HCT116 (cell line): ENCODE measurements around the gene IMMP2L. TPM values are rescaled to one million over a fixed set of nuclear protein-coding genes. Genes with fewer than 3 reads are reported as not detected.

Experiments used
- ATAC-seq: fragments of 200-7000 bp; cut with Tn5 transposase; 2 replicates; pipeline ENCODE4 v1.9.1; 2020; ENCODE audit warnings: mild to moderate bottlenecking, moderate library complexity
- BruUV-seq: library from RNA; stranded (reverse); fragments of 400-500 nt; replicated peaks from 2 replicates; lab custom pipeline; 2021; lab: Mats Ljungman, UMichigan
- CTCF ChIA-PET: fragments of 300-600 bp; sonication (Branson Sonifier 250); formaldehyde crosslinking; loops from one replicate; lab custom pipeline; 2021; ENCODE audit warnings: antibody characterized with exemption; lab: Charles Lee
- POLR2A ChIA-PET: fragments of 300-600, 350-600 bp; sonication (Branson Sonifier 250); formaldehyde crosslinking; loops from one replicate; lab custom pipeline; 2021; ENCODE audit warnings: antibody characterized with exemption; lab: Charles Lee
- RAD21 ChIA-PET, 2 experiments: fragments of 300-600 bp; sonication (Branson Sonifier 250); formaldehyde crosslinking; loops; one replicate each; lab custom pipeline; 2023; ENCODE audit warnings: low total read pairs in 2 of 2; ENCODE audit not compliant: uncharacterized antibody in 2 of 2, unreplicated experiment in 2 of 2, low non-redundant PET in 1 of 2; lab: Charles Lee
- DNase-seq: peaks from one replicate; pipeline ENCODE4 v3.0.0-alpha.2; 2010; ENCODE audit warnings: low read depth, low spot score
- H2AFZ ChIP-seq: fragments of 200-600 bp; shearing (Covaris generic), sonication (generic); 2 replicates; pipeline ENCODE4 v1.6.1; 2017; ENCODE audit warnings: low read depth, mixed run types, mixed read lengths, antibody characterized with exemption, low read length; ENCODE audit not compliant: poor library complexity, severe bottlenecking
- H3K27ac ChIP-seq: 2 replicates; pipeline ENCODE4 v1.5.1; 2012; ENCODE audit warnings: low read depth, low read length
- H3K27me3 ChIP-seq: fragments of 200-600 bp; sonication (generic); 2 replicates; pipeline ENCODE4 v1.6.1; 2016; ENCODE audit warnings: mixed run types, low read length, mixed read lengths; ENCODE audit not compliant: insufficient read depth
- H3K36me3 ChIP-seq, 2 experiments: fragments of 200-500 bp in 1 of 2; fragments of 200-600 bp in 1 of 2; sonication (Bioruptor generic) in 1 of 2; sonication (generic) in 1 of 2; 2 replicates each; pipeline versions ENCODE4 v1.5.1 to v1.6.1; 2014 to 2016; ENCODE audit warnings: low read length in 2 of 2, inconsistent platforms in 1 of 2, mixed read lengths in 1 of 2, mixed run types in 1 of 2; ENCODE audit not compliant: insufficient read depth in 2 of 2, control insufficient read depth in 1 of 2
- H3K4me1 ChIP-seq, 2 experiments: fragments of 200-600 bp in 1 of 2; sonication (generic) in 1 of 2; 2 replicates each; pipeline versions ENCODE4 v1.5.1 to v1.6.1; 2012 to 2017; ENCODE audit warnings: low read length in 2 of 2, inconsistent platforms in 1 of 2, mild to moderate bottlenecking in 1 of 2, mixed read lengths in 1 of 2, mixed run types in 1 of 2, moderate library complexity in 1 of 2; ENCODE audit not compliant: insufficient read depth in 2 of 2, control insufficient read depth in 1 of 2
- H3K4me2 ChIP-seq: fragments of 200-600 bp; sonication (generic); 2 replicates; pipeline ENCODE4 v1.6.1; 2017; ENCODE audit warnings: mixed run types, low read length, mixed read lengths
- H3K4me3 ChIP-seq, 2 experiments: fragments of 200-600 bp in 1 of 2; sonication (generic) in 1 of 2; replicated peaks in 1 of 2; 2 replicates each; pipeline ENCODE4 v1.5.1; 2011 to 2016; ENCODE audit warnings: low read length in 2 of 2, control low read depth in 1 of 2, low read depth in 1 of 2, mild to moderate bottlenecking in 1 of 2, mixed read lengths in 1 of 2, mixed run types in 1 of 2
- H3K79me2 ChIP-seq: fragments of 200-600 bp; sonication (generic); 2 replicates; pipeline ENCODE4 v1.6.1; 2017; ENCODE audit warnings: mild to moderate bottlenecking, mixed run types, low read length, moderate library complexity, mixed read lengths; ENCODE audit not compliant: insufficient read depth
- H3K9ac ChIP-seq: fragments of 200-600 bp; sonication (generic); 2 replicates; pipeline ENCODE4 v1.6.1; 2016; ENCODE audit warnings: low read length, mixed read lengths
- H3K9me2 ChIP-seq: fragments of 200-600 bp; sonication (generic), shearing (Covaris generic); 2 replicates; pipeline ENCODE4 v1.6.1; 2017; ENCODE audit warnings: mixed run types, mild to moderate bottlenecking, moderate library complexity; ENCODE audit not compliant: insufficient read depth
- H3K9me3 ChIP-seq, 2 experiments: fragments of 200-500 bp in 1 of 2; fragments of 200-600 bp in 1 of 2; sonication (Bioruptor generic) in 1 of 2; sonication (generic) in 1 of 2; 2 replicates each; pipeline ENCODE4 v1.6.1; 2014 to 2017; ENCODE audit warnings: low read length in 2 of 2, mixed read lengths in 2 of 2, inconsistent platforms in 1 of 2, low read depth in 1 of 2, mild to moderate bottlenecking in 1 of 2, mixed run types in 1 of 2, moderate library complexity in 1 of 2; ENCODE audit not compliant: control insufficient read depth in 1 of 2, insufficient read depth in 1 of 2
- H4K20me1 ChIP-seq: fragments of 200-600 bp; sonication (generic), shearing (Covaris generic); 2 replicates; pipeline ENCODE4 v1.6.1; 2017; ENCODE audit warnings: mixed run types, mild to moderate bottlenecking, moderate library complexity; ENCODE audit not compliant: insufficient read depth
- EZH2phosphoT487 ChIP-seq: fragments of 200-600 bp; IDR thresholded peaks from 2 replicates; pipeline ENCODE4 v1.6.1; 2018; ENCODE audit warnings: antibody characterized with exemption, borderline replicate concordance
- FOSL1 ChIP-seq: IDR thresholded peaks from 2 replicates; pipeline ENCODE4 v1.6.1; 2012; ENCODE audit warnings: low read depth
- RAD21 ChIP-seq: IDR thresholded peaks from 2 replicates; pipeline ENCODE4 v1.6.1; 2012; ENCODE audit warnings: low read depth, mild to moderate bottlenecking
- REST ChIP-seq: IDR thresholded peaks from 2 replicates; pipeline ENCODE4 v1.6.1; 2012; ENCODE audit warnings: low read depth
- SIN3A ChIP-seq: IDR thresholded peaks from 2 replicates; pipeline ENCODE4 v1.6.1; 2012; ENCODE audit warnings: low read depth
- SP1 ChIP-seq: IDR thresholded peaks from 2 replicates; pipeline ENCODE4 v1.6.1; 2012; ENCODE audit warnings: low read depth
- SRF ChIP-seq: IDR thresholded peaks from 2 replicates; pipeline ENCODE4 v1.6.1; 2012; ENCODE audit warnings: low read depth
- TCF7L2 ChIP-seq: IDR thresholded peaks from 2 replicates; pipeline ENCODE4 v1.7.0; 2011; ENCODE audit warnings: borderline replicate concordance, inconsistent platforms; ENCODE audit not compliant: insufficient read depth, insufficient read length; ENCODE audit errors: extremely low read depth
- ZFX ChIP-seq: fragments of 450-650 bp; IDR thresholded peaks from 2 replicates; pipeline ENCODE4 v1.6.1; 2017
- ZNF274 ChIP-seq: fragments of 200-500 bp; sonication (Bioruptor generic); IDR thresholded peaks from 2 replicates; pipeline ENCODE4 v1.6.1; 2014; ENCODE audit warnings: mild to moderate bottlenecking, low read depth, low read length, inconsistent platforms
- intact Hi-C: fragments of 100-400 bp; cut with micrococcal nuclease; formaldehyde crosslinking; loops from 2 replicates; pipeline ENCODE4 v1.10.0; 2022
- total RNA-seq: library from RNA; stranded (reverse); gene quantifications from one replicate; pipeline ENCODE4 v1.2.1, GENCODE V29; 2021; ENCODE audit not compliant: unreplicated experiment
- TF ChIP-seq, protein P1 (sequence below): IDR thresholded peaks from 2 replicates; pipeline ENCODE4 v1.6.1; 2012
- TF ChIP-seq, protein P2 (sequence below): IDR thresholded peaks from 2 replicates; pipeline ENCODE4 v1.6.1; 2011; ENCODE audit warnings: mild to moderate bottlenecking, low read length, moderate library complexity; ENCODE audit not compliant: insufficient replicate concordance; ENCODE audit errors: extremely low read depth

Gene IMMP2L
- total RNA-seq, 1 experiment from 2014 or later, result 21.1 TPM

GRCh38 chr7:110929480-110930249, 632.6 kb downstream of the IMMP2L start:
- Histone ChIP-seq H3K79me2 (no peaks in the 10 kb centered on the region), H3K4me2 (no peak overlapping the region), H3K9me2 (no peaks in the 10 kb centered on the region), H3K9ac (no peak overlapping the region), H3K36me3 (no peaks in the 10 kb centered on the region), H3K27ac (no peak overlapping the region), H4K20me1 (no peaks in the 10 kb centered on the region), H3K4me3 (no peak overlapping the region), H3K27me3 (no peaks in the 10 kb centered on the region), H3K9me3 (no peaks in the 10 kb centered on the region), H2AFZ (no peak overlapping the region), H3K4me1 (no peaks in the 10 kb centered on the region)
- BruUV-seq, result no TSS peak
- RAD21 ChIA-PET, result no interaction called here
- intact Hi-C loops, result no loop called here
- no peak for TF ChIP-seq ZFX
- TF ChIP-seq EZH2phosphoT487, result no peak
- TF ChIP-seq SRF, result no peak
- no peak for TF ChIP-seq FOSL1
- no peak for TF ChIP-seq ZNF274
- no peak for TF ChIP-seq TCF7L2
- TF ChIP-seq SP1, result no peak
- TF ChIP-seq REST, result no peak
- TF ChIP-seq, protein P1, sequence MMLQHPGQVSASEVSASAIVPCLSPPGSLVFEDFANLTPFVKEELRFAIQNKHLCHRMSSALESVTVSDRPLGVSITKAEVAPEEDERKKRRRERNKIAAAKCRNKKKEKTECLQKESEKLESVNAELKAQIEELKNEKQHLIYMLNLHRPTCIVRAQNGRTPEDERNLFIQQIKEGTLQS, result no peak
- TF ChIP-seq SIN3A, result no peak
- TF ChIP-seq RAD21, result no peak
- TF ChIP-seq, protein P2, sequence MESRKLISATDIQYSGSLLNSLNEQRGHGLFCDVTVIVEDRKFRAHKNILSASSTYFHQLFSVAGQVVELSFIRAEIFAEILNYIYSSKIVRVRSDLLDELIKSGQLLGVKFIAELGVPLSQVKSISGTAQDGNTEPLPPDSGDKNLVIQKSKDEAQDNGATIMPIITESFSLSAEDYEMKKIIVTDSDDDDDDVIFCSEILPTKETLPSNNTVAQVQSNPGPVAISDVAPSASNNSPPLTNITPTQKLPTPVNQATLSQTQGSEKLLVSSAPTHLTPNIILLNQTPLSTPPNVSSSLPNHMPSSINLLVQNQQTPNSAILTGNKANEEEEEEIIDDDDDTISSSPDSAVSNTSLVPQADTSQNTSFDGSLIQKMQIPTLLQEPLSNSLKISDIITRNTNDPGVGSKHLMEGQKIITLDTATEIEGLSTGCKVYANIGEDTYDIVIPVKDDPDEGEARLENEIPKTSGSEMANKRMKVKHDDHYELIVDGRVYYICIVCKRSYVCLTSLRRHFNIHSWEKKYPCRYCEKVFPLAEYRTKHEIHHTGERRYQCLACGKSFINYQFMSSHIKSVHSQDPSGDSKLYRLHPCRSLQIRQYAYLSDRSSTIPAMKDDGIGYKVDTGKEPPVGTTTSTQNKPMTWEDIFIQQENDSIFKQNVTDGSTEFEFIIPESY, result no peak
- CTCF ChIA-PET, result no interaction called here
- DNase-seq (no peak), ATAC-seq (no peak)
- POLR2A ChIA-PET, result no interaction called here
